GM13977 (cell line): ENCODE data around the gene TK1.

Source experiments
- DNase-seq: peaks from one replicate; pipeline ENCODE4 v3.0.0; 2012; ENCODE audit warnings: low spot score
- in situ Hi-C: fragments of 300-500 bp; cut with MboI; formaldehyde crosslinking; loops from one replicate; pipeline ENCODE4 v1.12.0; 2022; ENCODE audit warnings: low sequenced_read_pairs, low pct_unique_long_range_greater_than_20kb, mixed read lengths, inconsistent platforms; ENCODE audit not compliant: unreplicated experiment
- TF ChIP-seq, protein P1 (sequence below): IDR thresholded peaks from 2 replicates; pipeline ENCODE4 v1.5.1; 2012; ENCODE audit warnings: mild to moderate bottlenecking, control low read depth; ENCODE audit not compliant: insufficient read depth; ENCODE audit errors: extremely low read depth, missing control alignments

TK1 gene

DNA sequence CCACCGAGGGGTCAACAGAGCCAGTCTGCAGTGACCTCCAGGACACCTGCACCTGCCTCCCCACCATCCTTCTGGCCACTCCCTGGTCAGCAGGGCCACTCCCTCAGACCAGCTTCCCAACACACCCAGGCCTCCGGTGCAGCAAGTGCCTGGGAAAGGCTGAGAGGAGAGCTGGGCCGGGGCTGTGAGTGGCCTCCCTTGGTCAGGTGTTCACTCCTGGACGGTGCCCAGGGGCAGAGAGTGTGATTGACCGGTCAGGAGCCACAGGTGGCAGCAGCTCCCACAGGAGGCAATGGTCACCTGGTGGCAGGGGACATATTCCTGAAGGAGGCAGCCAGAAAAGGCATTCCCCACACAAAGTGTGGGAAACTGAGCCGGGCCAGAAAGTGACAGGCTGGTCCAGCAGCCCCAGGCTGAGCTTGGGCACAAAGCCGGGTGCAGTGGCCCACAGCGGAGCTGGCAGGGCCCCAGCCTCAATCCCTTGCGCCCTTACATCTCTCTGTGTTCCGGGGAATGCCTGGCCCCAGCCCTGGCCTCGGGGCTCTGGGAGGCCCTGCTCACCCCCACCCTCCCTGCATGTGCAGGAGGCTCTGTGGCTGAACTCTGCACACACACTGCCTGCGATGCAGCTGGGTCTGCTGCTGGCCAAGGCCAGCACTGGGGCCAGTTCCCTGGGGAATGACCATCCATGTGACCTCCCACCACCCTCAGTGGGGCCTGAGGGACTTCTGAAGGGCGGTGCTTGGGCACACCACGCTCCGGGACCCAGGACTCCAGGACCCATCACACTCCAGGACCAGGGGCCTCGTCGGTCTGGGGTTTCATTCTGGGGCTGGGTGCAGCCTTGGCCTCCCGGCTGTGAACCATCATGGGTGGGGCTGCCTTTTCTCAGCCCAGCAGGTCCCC, 41.9 kb downstream of the TK1 start:
- in situ Hi-C loops = no loop called here
- DNase-seq = no peak
- TF ChIP-seq, protein P1, sequence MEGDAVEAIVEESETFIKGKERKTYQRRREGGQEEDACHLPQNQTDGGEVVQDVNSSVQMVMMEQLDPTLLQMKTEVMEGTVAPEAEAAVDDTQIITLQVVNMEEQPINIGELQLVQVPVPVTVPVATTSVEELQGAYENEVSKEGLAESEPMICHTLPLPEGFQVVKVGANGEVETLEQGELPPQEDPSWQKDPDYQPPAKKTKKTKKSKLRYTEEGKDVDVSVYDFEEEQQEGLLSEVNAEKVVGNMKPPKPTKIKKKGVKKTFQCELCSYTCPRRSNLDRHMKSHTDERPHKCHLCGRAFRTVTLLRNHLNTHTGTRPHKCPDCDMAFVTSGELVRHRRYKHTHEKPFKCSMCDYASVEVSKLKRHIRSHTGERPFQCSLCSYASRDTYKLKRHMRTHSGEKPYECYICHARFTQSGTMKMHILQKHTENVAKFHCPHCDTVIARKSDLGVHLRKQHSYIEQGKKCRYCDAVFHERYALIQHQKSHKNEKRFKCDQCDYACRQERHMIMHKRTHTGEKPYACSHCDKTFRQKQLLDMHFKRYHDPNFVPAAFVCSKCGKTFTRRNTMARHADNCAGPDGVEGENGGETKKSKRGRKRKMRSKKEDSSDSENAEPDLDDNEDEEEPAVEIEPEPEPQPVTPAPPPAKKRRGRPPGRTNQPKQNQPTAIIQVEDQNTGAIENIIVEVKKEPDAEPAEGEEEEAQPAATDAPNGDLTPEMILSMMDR = no peak

DNA sequence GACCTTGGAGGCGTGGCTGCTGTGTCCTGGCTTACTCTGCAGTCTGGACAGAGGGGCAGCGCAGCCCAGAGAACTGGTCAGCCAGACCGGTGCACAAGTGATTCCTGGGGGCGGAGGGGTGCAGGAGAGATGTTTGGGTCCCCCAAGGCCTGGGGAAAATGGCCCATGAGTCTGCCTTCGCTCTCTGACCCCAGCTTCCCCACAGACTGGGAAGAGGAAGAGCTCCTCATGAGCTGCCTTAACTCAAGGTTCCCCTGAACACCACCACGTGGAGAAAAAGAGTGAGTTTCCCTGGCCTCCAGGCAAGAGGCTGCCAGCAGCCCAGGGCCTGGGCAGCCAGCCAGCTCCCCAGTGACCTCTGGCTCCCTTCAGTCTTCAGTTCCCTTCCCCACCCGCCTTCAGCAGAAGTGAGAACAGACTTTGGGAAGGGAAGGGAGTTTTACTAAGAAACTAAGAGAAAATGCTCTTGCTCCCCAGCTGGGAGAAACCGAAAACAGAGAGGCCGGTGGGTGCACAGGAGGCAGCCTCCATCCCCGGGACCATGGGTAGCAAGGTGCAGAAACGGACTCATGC, 42.6 kb downstream of the TK1 start:
- in situ Hi-C loops = no loop called here
- no peak for DNase-seq
- TF ChIP-seq, protein P1 = no peak

DNA sequence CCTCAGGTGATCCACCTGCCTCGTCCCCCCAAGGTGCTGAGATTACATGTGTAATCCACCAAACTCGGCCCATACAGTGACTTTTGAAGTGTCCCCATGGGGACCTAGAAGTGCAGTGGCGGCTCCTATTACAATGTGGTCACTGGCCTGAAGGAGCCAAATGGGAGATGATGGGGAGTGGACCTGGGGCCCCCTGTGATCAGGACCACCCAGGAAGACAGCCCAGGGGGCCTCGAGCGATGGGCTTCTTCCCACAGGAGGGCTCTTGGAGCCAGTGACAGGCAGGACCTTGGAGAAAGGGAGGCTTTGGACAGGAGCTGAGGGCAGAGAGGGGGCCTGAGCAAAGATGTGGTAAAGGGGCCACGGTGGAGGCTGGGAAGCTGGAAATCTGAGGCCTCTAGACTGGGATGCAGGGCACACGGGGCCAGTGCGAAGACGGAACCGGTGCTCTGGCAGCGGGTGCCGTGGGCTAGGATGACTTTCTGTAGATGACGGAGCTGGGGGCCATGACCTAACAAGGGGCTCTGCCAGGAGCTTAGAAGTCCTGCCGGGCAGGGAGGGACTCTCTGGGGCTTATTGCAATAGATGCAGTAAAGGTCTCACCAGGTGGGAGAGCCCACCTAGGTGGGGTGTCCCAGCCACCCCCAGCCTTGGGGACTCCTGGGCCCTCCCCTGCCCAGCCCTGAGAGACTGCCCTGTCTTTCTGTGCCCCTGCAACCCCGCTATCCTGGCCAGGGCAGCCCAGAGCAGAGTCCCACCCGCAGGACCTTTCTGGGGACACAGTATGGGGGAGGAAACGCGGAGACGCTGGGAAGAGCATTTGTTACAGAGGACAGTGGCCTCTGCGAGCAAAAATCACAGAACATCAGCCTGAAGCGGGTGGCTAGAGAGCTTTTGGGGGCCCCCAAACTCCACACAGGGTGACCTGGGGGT, 43.4 kb downstream of the TK1 start:
- TF ChIP-seq, protein P1 = no peak
- DNase-seq = no peak
- in situ Hi-C loops = no loop called here

DNA sequence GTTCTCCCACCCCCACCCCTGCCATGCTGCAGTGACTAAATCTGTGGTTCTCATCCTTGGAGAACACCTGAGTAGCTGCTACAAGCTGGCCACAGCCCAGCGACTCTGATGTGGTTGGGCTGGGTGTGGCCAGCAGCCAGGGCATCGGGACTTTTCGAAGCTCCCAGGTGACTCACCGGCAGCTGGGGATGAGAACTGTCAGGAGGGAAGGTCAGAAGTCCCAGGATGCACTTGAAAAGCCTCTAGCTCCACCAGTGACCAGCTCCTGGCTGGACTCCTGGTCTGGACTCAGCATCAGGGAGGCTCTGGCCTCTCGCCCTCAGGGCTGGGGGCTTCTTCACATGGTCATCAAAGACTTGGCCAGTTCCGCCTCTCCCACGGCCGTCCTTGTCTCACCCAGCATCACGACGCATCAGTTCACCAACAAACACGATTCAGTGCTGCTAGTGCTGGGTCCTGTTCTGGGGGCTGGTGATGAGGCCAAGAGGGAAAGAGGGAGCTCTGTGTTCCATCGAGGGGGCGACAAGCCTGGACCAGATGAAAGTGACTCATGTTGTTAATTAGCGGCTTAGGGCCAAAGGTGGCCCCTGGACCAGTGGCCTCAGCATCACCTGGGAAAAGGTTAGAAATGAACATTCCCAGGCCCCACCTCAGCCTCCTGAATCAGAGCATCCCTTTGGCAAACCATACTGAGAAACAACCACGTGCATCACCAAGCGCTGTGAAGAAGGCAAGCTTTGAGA, 44.6 kb downstream of the TK1 start:
- in situ Hi-C loops = no loop called here
- no peak for DNase-seq
- TF ChIP-seq, protein P1 = no peak

DNA sequence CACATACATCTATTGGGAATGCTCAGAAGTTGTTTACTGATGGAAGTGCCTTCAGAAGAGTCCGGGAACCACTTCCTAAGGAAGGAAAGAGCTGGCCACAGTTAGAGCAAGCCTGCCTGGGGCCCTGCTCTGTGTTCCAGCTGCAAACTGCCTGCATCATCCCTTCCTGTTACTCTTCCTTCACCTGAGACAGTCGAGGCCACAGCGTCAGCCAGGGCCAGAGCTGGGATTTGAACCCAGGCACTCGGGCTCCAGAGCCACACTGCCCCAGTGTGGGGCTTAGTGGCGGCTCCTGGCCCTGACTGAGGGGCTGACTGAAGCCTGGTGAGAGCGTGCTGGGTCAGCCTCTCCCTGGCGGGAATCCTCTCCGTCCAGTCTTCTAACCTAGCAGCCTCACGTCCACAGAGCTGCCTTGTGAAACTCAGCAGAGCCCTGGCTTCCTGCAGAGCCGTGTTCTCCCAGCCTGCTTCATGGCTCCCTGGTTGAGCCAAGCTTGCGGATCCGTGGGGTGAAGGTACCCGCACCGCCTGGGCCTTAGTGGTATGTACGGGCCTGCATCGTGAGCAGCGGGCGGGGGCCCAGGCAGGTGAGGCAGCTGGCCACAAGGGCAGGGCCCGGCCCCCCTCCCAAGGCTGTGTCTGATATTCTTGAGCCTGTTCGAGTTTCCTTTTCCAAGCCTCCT, 45.3 kb downstream of the TK1 start:
- in situ Hi-C loops = no loop called here
- no peak for DNase-seq
- TF ChIP-seq, protein P1 = no peak
